ENCODE data around the gene CLEC3B. TPM values are rescaled to one million over a fixed set of nuclear protein-coding genes. Genes with fewer than 3 reads are reported as not detected.

The CLEC3B gene
- total and polyA plus RNA-seq, 2 donors (not counting 3 experiments of a cell fraction or from before 2014, with no cell fraction given) = 1.8 TPM; not detected in 1

GRCh38 chr3:45001738-45002137 is 24.4 kb upstream of the CLEC3B start:
- intact Hi-C loops (cut with micrococcal nuclease) (no loop called here), dilution Hi-C loops (cut with MboI; ENCODE audit: extremely low pct_ligation_motif_present, low sequenced_read_pairs) (no loop called here)
- H3K27me3 ChIP-seq (ENCODE audit: control insufficient read depth in 2 of 2, insufficient read depth in 2 of 2, low read length in 2 of 2) = no peaks in the 10 kb centered on the region
- peak; percentile 37 for FAIRE-seq
- no peak overlapping the region for H3K4me2 ChIP-seq (ENCODE audit: insufficient read depth, low read length)
- no TSS peak for BruUV-seq (replicated peaks)
- H3K4me3 ChIP-seq (replicated peaks in 1 of 3; ENCODE audit: insufficient read depth in 1 of 3, low read depth in 1 of 3, low read length in 3 of 3) = no peak overlapping the region
- H3K4me1 ChIP-seq (ENCODE audit: control insufficient read depth, extremely low read depth, insufficient read depth, low read length) = peaks cover 13% of the 10 kb centered on the region
- H3K36me3 ChIP-seq (ENCODE audit: control insufficient read depth in 2 of 2, extremely low read depth in 1 of 2, insufficient read depth in 2 of 2, low read length in 2 of 2) = peaks cover 10 to 13% of the 10 kb centered on the region in 2 experiments
- H3K9ac ChIP-seq (replicated peaks; ENCODE audit: extremely low read depth, insufficient read depth, low read length) = no peak overlapping the region
- no peaks in the 10 kb centered on the region for H3K79me2 ChIP-seq (ENCODE audit: control insufficient read depth, insufficient read depth, low read length)
- no peaks in the 10 kb centered on the region for H3K9me3 ChIP-seq (replicated peaks; ENCODE audit: control insufficient read depth, insufficient read depth, low read length)
- no peak for DNase-seq (ENCODE audit: low read depth, low spot score)
- H3K9me1 ChIP-seq (replicated peaks; ENCODE audit: control insufficient read depth, extremely low read depth, insufficient read depth, low read length) = no peaks in the 10 kb centered on the region
- TF ChIP-seq FOS (IDR thresholded peaks at IDR 0.05; ENCODE audit: borderline replicate concordance, insufficient read depth, low read length) (no peak), POLR2AphosphoS5 (IDR thresholded peaks at IDR 0.05; ENCODE audit: insufficient read depth, low read depth, low read length) (no peak), MYC (IDR thresholded peaks at IDR 0.05; ENCODE audit: low read depth, low read length) (no peak), GATA2 (IDR thresholded peaks at IDR 0.05; ENCODE audit: insufficient read depth, insufficient read length, low read depth, low read length) (no peak), JUN (IDR thresholded peaks at IDR 0.05; ENCODE audit: borderline replicate concordance, insufficient read depth, insufficient read length, low read depth) (no peak), POLR2A (IDR thresholded peaks at IDR 0.05; ENCODE audit: low read depth, low read length) (no peak), EZH2 (IDR thresholded peaks at IDR 0.05; ENCODE audit: borderline replicate concordance, low read depth, low read length, severe bottlenecking) (no peak), CTCF (IDR thresholded peaks at IDR 0.05; ENCODE audit: extremely low read depth in 1 of 2, insufficient read depth in 1 of 2, low read depth in 1 of 2, low read length in 2 of 2) (no peak), MAX (IDR thresholded peaks at IDR 0.05; ENCODE audit: insufficient read depth, insufficient read length) (no peak)
- no peaks in the 10 kb centered on the region for H4K20me1 ChIP-seq (replicated peaks; ENCODE audit: control insufficient read depth, extremely low read depth, insufficient read depth, low read length)
- H3K27ac ChIP-seq (ENCODE audit: insufficient read depth, low read depth, low read length) = peak overlapping the region; percentile 62
- no peak overlapping the region for H2AFZ ChIP-seq (ENCODE audit: low read depth, low read length)
- CTCF ChIA-PET = interaction anchor here (1.0 to 3.5 kb wide), 6 partner anchors 9 to 468 kb away, joined by 3 to 16 read pairs (median 5); partner anchors contain the start of genes EXOSC7, TMEM158 and ZDHHC3
- POLR2A ChIA-PET = no interaction called here
